Measurements from ENCODE around the gene CCDC30.

The CCDC30 gene

DNA sequence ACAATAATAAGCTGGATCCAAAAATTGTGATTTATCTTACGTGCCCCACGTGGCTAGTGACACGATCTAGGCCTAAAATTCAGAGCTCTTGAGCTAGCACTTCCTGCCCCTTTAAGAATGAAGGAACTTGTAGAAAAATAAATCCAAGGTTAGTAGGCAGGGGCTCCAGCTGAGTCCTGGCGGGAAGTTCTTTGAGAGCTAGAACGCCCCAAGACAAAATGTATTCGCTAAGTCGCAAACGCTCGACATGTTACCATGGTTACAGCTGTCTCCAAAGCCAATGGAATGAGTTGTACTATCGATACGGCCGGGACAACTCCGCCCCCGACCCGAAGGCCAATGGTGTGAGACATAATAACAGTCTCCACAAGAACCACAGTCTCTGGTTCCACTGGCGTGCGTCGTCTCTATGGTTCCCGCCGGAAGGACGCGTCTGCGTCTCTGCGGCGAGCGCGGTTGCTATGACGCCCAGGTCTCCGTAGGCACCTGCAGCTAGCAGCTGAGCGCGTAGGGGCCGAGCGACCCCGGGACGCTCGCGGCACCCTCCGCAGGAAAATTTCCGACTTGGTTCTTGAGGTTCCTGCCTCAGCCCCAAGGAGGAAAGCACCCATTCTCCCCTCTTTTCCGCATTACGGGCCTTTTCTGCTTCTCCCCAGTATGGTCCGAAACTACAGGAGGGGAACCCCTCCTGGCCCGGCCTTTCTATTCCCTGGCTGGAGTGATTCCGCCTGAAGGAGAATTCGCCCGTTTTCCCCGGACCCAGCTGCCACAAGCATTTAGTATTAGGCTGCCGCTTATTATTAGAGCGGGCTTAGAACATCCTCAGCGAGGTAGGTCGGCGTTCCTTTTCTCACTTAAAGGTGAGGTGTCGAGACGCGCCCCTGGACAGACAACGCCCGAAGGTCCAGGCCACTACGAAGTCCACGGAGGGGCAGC is at the start of gene CCDC30:
Gene CCDC30, plus strand, starts transcription at position 459 of the 936 bp plus-strand sequence. CDS start 17,266 bp downstream, outside the sequence.
- TF ChIP-seq GATA2 (IDR thresholded peaks at IDR 0.05; ENCODE audit: low read depth, low read length) (no peak), GATA3 (IDR thresholded peaks at IDR 0.05; ENCODE audit: low read depth, low read length) (no peak)

DNA sequence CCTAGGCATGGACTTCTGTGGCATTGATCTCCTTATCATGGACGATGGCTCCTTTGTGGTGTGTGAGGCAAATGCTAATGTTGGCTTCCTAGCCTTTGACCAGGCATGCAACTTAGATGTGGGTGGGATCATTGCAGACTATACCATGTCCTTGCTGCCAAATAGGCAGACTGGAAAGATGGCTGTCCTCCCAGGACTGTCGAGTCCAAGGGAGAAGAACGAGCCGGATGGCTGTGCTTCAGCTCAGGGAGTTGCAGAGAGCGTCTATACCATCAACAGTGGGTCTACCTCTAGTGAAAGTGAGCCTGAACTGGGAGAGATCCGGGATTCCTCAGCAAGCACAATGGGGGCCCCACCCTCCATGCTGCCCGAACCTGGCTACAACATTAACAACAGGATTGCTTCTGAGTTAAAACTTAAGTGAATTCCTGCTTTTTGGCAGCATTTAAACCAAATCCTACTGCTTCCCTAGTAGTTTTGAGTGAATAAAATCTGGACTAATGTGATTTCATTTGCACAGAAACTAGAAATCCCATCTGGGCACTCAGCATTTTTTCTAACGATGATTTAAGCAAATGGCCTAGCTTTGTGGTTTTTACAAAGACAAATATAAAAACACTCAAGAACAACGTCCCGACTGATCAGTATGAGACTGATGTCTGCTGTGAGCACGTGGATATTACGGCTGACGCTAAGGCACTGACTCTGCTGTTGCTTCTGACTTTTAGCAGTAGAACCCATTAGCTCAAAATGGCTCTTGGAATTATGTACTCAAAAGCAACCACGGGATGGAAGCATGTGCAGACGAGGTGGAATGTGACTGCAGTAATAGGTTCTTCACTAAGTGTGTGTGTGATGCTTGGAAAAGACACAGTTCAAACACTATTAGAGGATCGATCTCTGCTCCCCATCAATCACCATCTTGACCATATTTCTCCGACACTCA is 48.3 kb upstream of the CCDC30 start:
- no peak for TF ChIP-seq GATA2 (IDR thresholded peaks at IDR 0.05; ENCODE audit: low read depth, low read length)
- TF ChIP-seq GATA3 (IDR thresholded peaks at IDR 0.05; ENCODE audit: low read depth, low read length): no peak

DNA sequence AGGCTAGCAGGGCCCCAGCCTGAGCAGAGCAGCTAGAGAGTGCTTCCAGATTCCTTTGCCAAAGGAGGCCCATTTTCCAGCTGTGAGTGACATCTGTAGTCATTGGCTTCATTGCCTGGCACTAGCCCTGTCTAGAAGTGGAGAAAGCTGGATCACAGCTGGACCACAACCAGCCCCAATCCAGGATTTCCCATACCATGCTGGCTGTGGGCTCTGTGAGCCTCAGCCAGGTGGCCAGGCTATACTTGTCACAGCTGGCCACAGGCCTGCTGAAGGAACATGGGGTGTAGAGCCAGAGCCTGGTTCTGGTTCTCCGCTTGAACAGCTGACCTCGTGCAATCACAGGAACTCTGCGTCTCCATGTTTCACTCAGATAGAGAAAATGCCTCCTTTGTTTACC is 45.9 kb upstream of the CCDC30 start:
- no peak for TF ChIP-seq GATA2 (IDR thresholded peaks at IDR 0.05; ENCODE audit: low read depth, low read length)

DNA sequence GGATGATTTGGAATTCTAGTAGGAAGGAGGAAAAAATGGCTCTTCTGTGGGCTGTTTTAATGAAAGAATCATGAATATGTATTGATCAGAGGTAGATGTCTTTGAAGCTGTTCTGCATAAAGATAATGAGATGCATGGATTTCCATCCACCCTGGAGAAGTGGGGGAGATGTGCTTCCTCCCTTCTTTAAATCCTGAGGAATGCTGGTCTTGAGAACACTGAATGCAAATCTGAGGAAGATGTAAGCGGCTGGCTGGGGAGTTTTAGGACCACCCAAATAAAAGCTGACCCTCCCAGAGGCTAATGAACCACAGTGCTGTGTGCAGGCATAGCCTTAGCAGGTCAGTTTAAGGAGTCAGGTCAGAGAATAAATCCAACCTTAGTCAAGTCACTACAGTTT is 44.6 kb upstream of the CCDC30 start:
- TF ChIP-seq GATA2 (IDR thresholded peaks at IDR 0.05; ENCODE audit: low read depth, low read length) (no peak), GATA3 (IDR thresholded peaks at IDR 0.05; ENCODE audit: low read depth, low read length) (no peak)

DNA sequence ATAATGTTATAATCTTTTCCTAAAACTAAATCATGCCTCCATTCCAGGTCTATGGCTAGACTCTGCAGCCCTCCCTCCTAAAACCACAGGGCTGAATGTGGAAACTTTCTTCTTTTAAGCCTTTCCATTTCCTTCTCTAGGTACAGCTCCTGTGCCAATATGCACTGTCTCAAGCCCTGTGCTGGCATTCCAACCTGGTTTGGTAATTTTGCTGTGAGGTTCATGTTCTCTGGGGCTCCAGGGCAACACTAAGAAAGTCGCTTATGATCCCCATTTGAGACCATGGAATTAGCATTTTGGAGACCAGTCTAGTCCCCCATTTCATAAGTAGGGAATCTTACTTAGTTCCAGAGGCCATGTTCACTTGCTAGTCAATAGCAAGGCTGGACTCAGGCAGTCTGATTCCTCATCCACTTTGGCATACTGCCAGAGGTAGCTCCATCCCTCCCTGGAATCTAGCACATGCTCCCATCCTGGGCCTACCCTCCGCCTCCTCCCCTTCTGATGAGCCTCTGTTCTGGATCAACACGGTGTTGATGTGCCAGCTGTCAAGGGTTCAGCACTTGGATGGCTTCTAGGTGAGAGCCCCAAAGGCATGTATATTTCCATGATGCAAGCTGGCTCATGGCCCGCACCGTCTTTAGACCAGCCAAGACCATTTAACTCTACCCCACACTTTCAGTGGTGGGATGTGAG is 43.8 kb upstream of the CCDC30 start:
- TF ChIP-seq GATA2 (IDR thresholded peaks at IDR 0.05; ENCODE audit: low read depth, low read length) (no peak), GATA3 (IDR thresholded peaks at IDR 0.05; ENCODE audit: low read depth, low read length) (no peak)

DNA sequence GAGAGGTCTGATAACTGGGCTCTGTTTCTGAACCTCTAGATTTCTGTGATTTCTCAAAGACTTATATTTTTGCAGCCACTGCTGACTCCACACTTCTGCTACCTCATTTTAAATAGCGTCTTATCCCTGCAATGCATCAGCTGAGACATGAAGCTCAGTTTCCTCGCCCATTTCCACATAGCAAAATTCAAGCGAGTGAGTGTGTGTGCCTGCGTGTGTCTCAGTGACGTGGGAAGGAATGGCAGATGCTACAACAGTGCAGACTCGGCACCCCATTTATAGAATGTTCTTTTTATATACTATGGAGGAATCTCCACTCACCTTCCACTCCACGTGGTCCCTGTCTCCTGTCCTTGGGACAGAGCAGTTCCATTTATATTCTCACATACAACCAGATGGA is 43.0 kb upstream of the CCDC30 start:
- TF ChIP-seq GATA3 (IDR thresholded peaks at IDR 0.05; ENCODE audit: low read depth, low read length) (no peak), GATA2 (IDR thresholded peaks at IDR 0.05; ENCODE audit: low read depth, low read length) (no peak)

DNA sequence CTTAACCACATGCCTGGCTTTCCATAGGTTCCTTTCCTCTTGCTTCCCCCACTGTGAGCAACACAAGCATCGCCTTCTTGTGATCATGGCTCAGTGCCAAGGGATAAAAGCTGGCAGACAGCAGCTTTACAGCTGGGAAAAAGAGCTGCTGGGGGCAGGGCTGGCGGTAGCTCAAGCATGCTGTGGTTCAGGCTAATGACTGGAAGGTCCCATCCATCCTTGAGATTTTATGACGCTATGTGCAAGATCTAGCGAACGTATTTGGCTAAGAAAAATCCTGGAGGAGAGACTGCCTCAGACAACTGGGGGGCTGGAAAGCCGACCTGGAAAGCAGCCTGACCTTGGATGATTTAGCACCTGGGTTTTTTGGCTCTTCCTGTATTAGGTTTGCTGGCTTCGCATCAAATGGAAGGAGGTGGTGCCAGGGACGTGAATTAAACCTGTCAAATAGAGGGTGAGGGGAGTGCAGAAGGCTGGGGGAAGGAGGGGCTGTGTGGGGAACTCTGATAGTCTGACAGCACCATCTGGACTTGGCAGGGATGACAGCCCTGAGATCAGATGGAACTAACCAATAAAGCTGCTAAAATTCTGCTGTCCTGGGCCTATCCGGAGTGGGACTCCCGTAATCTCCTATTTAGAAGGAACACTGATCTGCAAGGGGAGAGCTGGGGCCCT is 42.0 kb upstream of the CCDC30 start:
- TF ChIP-seq GATA3 (IDR thresholded peaks at IDR 0.05; ENCODE audit: low read depth, low read length) (no peak), GATA2 (IDR thresholded peaks at IDR 0.05; ENCODE audit: low read depth, low read length) (peak; percentile 75)

DNA sequence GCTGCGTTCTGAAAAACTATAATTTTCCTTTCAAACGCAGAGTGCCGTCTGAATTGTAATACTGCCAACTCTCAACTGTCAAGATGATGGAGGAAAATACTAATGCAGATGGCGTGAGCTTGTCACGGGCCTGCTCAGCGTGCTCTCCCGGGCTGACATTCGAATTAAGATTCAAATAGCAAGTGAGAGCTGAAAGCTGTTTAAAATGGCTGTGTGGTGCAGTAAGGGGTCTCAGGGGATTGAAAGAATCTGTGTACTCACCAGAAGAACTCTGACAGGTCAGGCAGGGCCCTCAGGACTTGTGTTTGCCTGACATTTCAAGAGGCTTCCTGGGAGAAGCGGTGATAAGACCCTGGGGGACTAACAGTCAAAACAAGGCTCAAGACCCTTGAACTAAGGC is 40.3 kb upstream of the CCDC30 start:
- no peak for TF ChIP-seq GATA2 (IDR thresholded peaks at IDR 0.05; ENCODE audit: low read depth, low read length)
- TF ChIP-seq GATA3 (IDR thresholded peaks at IDR 0.05; ENCODE audit: low read depth, low read length): no peak

DNA sequence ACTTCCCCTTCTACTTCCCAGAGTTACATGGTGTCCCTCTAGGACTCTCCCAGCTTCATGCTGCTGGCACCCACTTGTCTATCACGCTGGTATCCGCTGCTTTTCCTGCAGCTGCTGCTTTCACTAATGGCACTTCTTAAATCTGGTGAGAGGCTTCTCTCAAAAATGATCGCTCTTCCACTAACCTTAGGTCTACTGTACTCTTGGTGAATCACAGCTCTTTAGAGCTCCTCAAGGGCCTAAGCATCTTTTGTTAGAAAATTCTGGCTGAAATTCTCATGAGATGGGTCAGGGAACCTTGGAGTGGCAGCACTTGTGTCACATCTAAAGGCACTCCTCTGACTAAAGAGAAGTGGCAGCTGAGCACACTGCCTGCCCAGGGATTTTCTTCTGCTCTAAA is 39.4 kb upstream of the CCDC30 start:
- no peak for TF ChIP-seq GATA3 (IDR thresholded peaks at IDR 0.05; ENCODE audit: low read depth, low read length)

DNA sequence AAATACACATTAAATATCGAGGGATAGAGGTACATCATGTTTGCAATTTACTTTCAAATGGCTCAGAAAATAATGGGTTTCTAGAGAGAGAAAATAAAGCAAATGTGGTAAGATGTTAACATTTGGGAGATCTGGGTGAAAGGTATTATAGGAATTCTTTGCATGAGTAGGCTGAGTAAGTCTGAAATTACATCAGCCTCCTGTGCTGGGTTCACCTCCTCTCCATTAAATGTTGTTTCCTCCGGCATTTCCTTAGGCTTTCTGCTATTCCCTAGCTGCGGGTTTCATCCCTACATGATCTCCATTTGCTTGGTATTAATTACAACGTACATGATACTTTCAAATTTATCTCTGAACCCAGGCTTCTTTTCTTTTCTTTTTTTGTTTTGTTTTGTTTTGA is 38.9 kb upstream of the CCDC30 start:
- TF ChIP-seq GATA3 (IDR thresholded peaks at IDR 0.05; ENCODE audit: low read depth, low read length): no peak
- TF ChIP-seq GATA2 (IDR thresholded peaks at IDR 0.05; ENCODE audit: low read depth, low read length): no peak

DNA sequence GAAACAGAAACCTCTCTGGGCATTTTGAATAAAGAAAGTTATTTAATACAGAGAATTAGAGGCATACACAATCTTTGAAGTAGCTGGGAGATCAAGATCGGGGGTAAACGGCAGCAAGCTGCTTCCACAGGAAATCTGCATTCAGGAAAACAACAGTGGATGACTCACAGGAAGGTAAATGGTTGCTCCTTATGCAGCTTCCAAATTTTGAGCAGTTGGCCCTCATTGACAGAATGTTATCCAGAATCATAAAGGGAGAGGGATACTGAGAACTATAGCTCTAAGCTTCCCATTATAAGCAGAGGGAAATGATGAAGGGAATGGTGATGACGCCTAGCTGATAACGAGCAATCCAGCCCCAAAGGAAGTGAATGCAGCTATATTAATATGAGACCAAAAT is 35.8 kb upstream of the CCDC30 start:
- TF ChIP-seq GATA2 (IDR thresholded peaks at IDR 0.05; ENCODE audit: low read depth, low read length): no peak
- no peak for TF ChIP-seq GATA3 (IDR thresholded peaks at IDR 0.05; ENCODE audit: low read depth, low read length)

DNA sequence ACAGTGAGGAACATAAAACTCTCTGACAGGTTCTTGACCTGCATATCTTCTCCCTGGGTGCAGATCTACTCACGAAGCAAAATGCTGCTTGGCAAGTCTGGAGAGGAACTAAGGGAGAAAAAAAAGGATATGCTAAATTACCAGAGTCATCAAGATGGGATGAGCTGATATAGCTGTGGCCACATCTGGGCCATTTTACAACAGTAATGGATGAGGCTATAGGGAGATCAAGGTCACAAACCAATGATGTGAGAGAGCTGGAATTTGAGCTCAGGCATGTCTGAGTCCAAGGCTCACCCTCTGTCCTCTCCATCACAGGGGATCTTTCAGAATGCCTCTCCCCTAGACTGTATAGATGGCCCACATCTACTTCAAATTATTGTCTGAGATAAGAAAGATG is 33.5 kb upstream of the CCDC30 start:
- TF ChIP-seq GATA2 (IDR thresholded peaks at IDR 0.05; ENCODE audit: low read depth, low read length) (no peak), GATA3 (IDR thresholded peaks at IDR 0.05; ENCODE audit: low read depth, low read length) (no peak)

DNA sequence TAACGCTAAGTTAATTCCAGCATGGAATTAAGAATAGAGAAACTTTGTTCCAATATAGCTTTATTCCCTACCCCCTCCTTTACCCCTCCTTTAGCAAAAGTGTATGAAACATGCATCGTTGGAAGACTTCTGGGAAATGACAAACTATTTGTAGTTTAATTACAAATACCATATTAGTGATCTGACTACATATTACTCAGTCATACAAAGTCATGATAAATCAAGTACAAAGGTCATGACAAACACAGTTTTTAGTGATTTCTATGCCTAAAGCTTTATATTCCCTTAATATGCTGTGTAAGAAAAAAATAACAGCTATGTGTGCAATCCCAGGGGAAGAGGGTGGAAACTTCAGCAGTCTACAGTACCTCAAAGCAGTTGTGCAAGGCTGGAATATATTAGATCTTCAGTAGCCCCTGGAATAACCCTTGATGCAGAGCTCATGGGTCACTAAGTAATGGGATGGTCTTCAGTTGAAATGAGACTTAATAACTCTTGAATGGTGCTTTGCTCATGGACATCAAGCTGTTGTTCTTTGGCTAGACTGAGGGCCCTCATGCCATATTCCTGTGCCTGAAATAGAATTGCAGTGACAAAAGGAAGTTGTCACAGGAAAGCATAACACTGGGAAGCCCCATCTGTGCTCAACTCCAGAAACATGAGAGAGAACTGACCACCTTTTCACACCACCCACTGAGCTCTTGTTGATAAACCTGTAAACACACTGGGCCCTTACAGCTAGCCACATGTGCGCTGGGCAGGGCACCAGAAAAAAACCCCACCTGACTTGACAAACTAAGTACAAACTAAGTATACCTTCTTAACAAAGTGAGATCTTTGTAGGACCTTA is 32.6 kb upstream of the CCDC30 start:
- TF ChIP-seq GATA2 (IDR thresholded peaks at IDR 0.05; ENCODE audit: low read depth, low read length) (no peak), GATA3 (IDR thresholded peaks at IDR 0.05; ENCODE audit: low read depth, low read length) (no peak)

Data from SH-SY5Y (cell line).